Activated T-cell treated with anti-CD3 and anti-CD28 coated beads for 4 hours (primary cell): Measurements from ENCODE around the gene SARNP.
A peak's percentile ranks its signal among the peaks of the same experiment; 100 is the strongest.
"Not testable (repeated sequence)": the region's sequence is repeated elsewhere in the genome, so short reads cannot be mapped to it uniquely, and the experiment has no call there.

ENCODE experiments used
- DNase-seq: peaks from one replicate; pipeline ENCODE4 v3.0.0-alpha.2; 2020

The SARNP gene

DNA sequence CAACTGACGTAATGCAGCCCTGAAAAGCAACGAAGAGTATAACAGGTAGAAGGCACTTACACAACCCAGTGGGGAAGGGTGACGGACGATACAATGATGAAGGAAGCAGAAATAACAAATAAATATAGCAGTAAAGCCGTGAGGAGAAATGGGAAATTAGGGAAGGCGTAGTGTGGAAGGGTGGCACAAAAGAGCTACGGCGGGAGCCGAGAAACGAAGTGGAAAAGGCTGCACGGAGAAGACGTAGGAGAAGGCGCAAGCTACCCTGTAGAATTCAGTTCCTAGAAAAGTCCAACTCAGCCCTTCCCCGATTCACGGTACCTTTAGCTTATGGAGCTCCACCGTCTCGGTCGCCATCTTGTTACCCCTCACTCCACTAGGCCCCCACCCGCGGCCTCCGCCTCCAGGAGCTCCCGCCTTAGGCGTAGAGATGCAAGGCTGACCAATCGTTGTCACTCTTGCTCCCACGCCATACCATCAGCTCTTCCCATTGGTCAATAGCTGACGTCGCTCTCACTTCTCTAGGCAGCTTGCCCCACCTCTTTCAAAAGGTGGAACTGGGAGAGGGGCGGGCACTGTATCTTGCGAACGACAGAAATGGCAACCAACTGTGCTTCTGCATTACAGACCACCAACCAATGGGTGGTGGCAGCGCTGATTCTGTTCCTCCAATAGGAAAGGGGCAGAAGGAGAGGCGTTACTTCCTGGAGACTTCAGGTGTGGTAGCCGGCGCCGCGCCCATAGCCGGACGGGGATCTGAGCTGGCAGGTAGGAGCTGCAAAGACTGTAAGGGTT is at the start of gene SARNP, which contains the start of gene ORMDL2:
SARNP (minus strand) TSS at position 380 of the 795 bp plus-strand sequence; CDS start at position 357, 23 bp downstream.
ORMDL2 (plus strand) TSS at position 697 of the 795 bp plus-strand sequence. CDS start 959 bp downstream, outside the sequence.
- DNase-seq = peak; percentile 92

DNA sequence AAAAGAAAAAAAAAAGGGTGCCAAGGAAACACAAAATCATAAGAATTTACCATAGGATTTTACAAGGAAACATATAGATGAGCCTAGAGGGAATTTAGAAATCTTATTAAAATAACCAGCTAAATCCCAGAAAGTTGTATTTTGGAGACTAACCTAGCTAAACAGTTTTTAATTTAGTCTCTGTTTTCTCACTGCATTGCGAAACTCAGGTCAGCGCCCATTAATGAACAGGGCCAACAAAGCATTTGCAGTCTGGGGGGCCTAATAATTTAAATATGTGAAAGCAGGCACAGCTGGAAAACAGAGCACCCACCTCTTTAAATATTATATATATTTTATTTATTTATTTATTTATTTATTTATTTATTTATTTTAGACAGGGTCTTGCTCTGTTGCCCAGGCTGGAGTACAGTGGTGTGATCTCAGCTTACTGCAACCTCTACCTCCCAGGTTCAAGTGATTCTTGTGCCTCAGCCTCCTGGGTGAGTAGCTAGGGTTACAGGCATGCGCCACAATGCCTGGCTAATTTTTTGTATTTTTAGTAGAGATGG is 49.0 kb upstream of the SARNP start:
- not testable (repeated sequence) for DNase-seq

GRCh38 chr12:55865327-55865726 is 47.8 kb upstream of the SARNP start:
- DNase-seq = no peak

GRCh38 chr12:55862931-55863330 is 45.4 kb upstream of the SARNP start:
- not testable (repeated sequence) for DNase-seq

- DNase-seq = no peak
Observed at GRCh38 chr12:55862286-55862685, 44.8 kb upstream of the SARNP start.

DNA sequence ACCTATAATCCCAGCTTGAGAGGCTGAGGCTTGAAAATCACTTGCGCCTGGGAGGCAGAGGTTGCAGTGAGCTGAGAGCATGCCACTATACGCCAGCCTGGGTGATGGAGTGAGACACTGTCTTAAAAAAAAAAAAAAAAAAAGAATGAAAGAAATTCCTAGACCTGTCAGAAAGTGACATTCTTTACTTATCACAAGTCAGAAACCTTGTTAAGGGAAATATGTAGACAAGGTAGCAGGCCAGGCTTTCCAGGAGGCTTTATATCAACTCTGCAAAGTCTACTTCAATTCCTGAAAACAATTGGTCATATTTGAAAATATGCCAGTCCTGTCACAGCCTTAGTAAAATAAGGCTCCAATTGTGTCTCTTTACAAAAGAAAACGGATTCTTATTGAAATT is 44.3 kb upstream of the SARNP start:
- no peak for DNase-seq

DNA sequence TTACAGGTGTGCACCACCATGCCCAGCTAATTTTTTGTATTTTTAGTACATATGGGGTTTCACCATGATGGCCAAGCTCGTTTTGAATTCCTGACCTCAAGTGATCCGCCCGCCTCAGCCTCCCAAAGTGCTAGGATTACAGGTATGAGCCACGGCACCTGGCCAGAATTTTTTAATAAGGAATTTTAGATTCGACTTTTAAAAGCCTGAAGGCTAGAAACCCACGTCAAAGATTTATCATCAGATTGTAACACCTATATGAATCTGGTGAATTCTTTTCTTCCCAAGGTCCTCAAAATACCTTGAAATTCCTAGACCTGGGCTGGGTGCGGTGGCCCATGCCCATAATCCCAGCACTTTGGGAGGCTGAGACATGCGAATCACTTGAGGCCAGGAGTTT is 43.9 kb upstream of the SARNP start:
- DNase-seq = no peak

DNA sequence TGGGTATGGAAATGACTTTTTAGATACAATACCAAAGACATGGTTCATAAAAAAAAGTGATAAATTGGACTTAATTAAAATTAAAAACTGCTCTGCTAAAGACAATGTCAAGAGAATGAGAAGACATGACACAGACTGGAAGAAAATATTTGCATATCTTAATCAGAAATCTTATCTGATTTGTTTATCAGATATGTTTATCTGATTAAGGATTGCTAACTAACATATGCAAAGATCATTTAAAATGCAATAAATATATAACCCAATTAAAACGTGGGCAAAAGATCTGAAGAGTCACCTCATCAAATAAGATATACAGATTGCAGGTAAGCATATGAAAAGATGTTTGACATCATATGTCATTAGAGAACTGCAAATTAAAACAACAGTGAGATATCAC is 35.2 kb upstream of the SARNP start:
- no peak for DNase-seq

DNA sequence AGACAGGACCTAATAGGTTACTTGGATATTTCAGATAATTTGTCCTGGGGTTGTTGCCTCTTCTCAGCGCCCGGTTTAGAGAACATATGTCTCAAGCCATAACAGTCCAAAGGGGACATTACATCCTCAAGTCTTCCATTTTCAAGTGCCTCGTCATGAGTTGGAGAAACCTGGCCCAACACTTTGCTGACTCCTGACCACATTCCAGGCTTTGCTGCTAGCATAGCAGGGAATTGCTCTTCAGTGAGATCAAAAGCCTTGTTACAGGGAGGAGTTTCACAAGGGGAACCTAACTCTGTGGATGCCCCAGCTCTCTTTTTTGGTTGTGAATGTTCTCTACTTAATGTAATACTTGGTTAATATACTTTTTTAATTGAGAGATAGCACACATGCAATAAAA is 33.4 kb upstream of the SARNP start:
- DNase-seq = no peak

- DNase-seq = no peak
Observed at GRCh38 chr12:55850401-55850800, 32.9 kb upstream of the SARNP start.

DNA sequence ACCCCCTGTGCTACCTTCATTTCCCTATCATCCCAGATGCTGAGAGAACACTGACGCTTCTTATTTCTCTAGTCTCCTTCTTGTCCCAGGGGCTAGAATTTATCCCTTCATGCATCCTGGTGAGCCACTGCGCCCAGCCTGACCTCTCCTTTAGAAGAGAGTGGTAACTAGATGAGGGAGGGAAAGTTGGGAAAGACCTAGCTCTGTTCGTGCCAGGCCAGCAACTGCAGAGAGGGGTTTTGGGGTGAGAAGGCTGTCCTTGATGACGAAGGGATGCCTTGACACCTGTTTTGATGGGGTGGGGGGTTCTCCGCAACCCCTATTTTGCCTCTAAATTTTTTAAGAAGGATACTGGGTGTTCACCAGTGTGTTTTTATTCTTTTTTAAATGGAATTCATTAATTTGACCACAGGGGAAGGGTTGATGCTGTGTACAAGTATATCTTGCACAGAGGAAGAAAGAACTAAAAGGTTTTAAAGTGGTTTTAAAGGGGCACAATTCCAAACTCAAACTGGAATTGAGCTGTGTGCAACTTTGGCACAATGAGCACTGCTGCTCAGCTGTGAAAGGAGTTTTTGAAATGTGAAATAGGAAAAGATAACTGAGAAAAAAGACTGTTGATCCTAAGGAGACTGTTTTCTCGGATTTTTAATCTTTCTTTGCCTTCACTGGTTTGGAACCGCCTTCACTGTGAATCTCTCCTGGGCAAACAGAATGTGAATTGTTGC is 32.3 kb upstream of the SARNP start:
- no peak for DNase-seq

- DNase-seq = no peak
Observed at GRCh38 chr12:55847603-55848291, 30.2 kb upstream of the SARNP start.

GRCh38 chr12:55847033-55847432 is 29.5 kb upstream of the SARNP start:
- no peak for DNase-seq

- DNase-seq = no peak
Observed at GRCh38 chr12:55845785-55846496, 28.4 kb upstream of the SARNP start.

DNA sequence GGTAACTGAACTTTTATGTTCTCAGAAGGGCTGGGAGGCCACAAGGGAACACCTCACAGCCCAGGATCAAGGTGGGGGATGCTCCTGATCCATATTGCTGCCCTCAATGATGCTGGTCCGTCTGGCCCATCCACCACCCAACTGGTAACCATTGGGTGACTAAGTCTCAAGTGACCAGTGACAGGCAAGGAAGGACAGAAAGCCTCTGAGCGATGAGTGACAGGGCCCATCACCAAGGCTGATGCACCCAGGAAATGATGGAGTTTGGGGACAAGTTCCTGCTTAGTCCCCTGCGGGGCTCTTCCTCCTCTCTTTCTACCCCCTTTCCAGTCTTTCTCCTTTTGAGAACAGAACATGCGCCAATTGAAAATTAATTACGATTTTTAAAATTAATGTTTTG is 27.8 kb upstream of the SARNP start:
- no peak for DNase-seq

DNA sequence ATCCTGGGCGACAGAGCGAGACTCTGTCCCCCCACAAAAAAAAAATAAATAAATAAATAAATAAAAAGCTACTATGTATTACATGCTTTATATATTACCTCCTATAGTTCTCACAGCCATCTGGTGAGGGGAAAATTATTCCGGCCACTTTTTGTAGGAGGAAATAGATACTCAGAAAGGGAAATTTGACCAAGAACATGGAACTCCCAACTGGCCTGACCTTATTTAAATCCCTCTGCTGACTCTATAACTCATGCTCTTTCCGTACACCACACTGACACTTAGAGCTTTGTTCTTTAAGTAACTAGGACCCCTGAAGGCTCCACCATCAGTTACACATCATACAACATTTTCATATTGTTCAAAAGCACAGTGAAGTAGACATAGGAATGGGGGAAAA is 27.4 kb upstream of the SARNP start:
- no peak for DNase-seq

DNA sequence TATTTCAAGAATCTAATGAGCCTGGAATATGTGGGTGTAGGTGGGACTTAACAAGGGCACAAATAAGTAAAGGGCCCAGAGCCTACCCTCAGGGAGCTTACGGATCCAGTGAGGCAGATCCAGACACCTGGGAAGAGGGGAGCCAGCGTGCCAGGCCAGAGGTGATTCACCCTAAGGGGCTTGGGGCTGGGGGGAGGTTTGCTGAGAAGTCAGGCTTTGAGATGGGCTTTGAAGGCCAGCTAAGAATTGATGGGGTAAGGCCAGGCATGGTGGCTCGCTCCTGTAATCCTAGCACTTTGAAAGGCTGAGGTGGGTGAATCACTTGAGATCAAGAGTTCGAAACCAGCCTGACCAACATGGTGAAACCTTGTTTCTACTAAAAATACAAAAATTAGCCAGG is 25.9 kb upstream of the SARNP start:
- DNase-seq = no peak

DNA sequence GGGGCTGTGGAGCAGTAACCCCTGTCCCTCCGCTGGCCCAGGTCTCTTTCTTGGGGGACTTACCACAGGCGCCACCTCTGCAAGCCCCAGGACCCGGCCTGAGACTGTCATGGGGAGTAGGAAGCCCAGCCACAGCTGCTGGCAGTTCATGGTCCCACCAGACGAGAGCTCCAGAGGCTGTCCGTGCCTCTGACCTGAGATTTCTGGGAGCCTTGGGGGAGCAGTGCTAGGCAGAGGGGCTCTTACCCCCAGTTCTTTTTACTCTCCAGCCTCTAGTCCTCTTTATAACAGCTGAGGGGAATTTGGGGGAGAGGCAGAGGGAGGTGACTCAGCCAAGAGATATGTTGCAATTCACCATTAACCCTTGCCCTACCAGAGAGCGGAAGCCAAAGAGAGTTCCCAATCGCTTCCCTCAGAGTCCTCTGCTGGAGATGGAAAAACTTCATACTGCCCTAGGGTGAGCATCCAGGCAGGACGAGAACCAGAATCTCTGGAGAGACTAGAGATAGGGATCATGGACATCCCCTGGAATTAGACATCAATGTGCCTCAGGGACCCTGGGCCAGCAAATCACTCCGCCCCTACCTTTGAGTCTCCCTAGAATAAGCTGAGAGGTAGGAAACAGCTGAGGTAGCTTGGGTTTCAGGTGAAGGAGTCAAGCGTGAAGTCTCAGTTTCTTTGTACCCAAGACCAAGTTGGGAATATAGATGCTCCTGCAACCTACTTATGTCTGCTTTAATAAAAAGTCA is 25.3 kb upstream of the SARNP start, which contains the start of gene MMP19:
MMP19 (minus strand) TSS at position 256 of the 749 bp plus-strand sequence; CDS start at position 150, 106 bp downstream.
- DNase-seq = no peak

DNA sequence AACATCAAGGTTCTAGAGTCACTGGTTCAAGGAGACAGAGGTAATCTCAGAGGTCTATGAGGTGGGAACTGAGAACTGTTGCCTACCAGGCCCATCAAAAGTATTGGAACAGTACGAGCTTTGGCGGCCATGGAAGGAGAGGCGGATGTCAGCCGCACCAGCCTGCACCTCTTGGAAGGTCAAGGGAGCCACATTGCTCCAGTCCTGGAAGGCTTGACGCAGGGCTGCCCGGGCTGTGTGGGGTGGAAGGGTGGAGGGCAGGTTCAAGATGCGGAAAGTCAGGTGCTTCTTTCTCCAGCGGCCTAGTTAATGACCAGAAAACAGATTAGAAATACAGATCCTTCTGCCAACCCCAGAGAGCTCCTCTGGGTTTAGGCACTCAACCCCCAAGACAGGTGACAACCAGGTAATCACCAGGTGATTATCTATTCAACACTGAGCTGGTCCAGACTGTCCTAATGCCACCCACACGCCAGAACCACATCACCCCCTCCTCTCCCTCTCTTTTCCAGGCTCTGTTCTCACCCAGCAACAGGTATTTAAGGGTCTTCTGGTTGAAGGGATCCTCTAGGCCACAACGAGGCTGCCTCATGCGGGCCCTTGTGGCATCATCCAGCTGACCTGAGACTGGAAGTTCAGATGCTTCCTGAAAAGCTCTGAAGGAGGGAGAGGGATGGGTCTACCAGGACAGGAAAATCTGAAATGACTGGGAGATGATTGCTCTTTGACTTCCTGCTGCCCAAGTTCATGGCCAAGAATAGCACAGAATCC is 23.2 kb upstream of the SARNP start:
- no peak for DNase-seq

DNA sequence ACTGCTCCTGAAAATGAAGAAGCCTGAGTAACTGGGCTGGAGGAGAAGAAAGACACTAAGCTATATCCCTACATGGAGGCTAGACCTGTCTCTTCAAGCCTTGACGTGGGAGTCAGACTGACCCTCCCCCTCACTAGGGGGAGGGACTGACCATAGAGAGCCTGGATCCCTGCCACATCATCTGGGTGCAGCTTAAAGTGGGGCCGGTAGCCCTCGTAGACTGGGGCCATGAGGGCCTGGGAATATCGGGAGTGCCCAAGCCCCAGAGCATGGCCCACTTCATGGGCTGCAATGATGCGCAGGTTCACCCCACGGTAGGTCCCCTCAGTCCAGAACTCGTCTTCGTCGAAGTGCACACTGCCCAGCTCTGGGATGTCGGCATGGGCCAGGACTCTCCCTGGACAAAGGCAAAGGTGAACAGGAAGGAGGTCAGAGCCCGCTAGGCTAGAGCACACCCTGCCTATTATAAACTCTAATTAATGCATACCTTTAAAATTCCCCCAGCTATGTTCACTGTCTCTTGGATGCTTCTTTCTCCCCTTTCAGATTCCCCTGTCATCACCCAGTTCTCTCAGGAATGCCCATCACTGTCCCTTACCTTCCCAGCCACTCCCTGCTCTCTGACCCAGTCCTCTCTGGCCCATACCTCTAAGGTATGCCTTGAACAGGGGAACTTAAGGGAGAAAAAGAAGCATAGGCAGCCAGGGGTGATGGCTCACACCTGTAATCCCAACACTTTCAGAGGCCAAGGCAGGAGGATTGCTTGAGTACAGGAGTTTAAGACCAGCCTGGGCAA is 22.0 kb upstream of the SARNP start:
- DNase-seq = no peak
